ENCODE data around the gene MAP3K2. TPM values are rescaled to one million over a fixed set of nuclear protein-coding genes. Genes with fewer than 3 reads are reported as not detected.

The MAP3K2 gene
- total RNA-seq, 1 donor from 2014 or later = 62.2 TPM

DNA sequence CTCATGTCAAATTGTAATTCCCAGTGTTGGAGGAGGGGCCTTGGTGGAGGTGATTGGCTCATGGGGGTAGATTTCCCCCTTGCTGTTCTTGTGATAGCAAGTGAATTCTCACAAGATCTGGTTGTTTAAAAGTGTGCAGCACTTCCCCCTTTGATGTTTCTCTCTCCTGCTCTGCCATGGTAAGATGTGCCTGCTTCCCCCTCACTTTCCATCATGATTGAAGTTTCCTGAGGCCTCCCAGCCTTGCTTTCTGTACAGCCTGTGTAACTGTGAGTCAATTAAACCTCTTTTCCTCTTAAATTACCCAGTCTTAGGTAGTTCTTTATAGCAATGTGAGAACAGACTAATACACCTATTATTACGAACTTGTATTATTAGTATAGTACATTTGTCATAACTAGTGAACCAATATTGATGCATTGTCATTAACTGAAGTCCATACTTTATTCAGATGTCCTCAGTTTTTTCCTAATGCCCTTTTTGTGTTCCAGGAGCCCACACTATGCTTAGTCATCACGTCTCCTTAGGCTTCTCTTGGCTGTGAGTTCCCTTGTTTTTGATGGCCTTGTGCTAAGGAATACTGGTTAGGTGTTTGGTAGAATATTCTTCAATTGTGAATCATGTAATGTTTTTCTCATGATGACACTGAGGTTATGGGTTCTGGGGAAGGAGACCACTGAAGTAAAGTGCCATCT is 4.5 kb upstream of the MAP3K2 start:
- peak overlapping the region; percentile 94 for H3K27ac Mint-ChIP-seq (ENCODE audit: unreplicated experiment)
- peaks cover 5% of the 10 kb centered on the region for H3K36me3 Mint-ChIP-seq (ENCODE audit: low read depth, unreplicated experiment)
- peaks cover 36% of the 10 kb centered on the region for H3K4me1 Mint-ChIP-seq (ENCODE audit: low read depth, unreplicated experiment)
- Histone ChIP-seq H3K9ac (ENCODE audit: low read length) (no peak overlapping the region), H4K20me1 (ENCODE audit: insufficient read depth, low read length) (no peaks in the 10 kb centered on the region), H3K27me3 (ENCODE audit: insufficient read depth, low read length) (no peaks in the 10 kb centered on the region), H3K36me3 (ENCODE audit: insufficient read depth, low read length) (no peaks in the 10 kb centered on the region), H3K4me1 (ENCODE audit: insufficient read depth, low read length) (peaks cover 12% of the 10 kb centered on the region), H2AFZ (ENCODE audit: low read depth, low read length) (no peak overlapping the region), H3K4me3 (ENCODE audit: insufficient read depth, low read depth, low read length) (no peak overlapping the region), H3K9me3 (ENCODE audit: insufficient read depth, low read depth, low read length) (no peaks in the 10 kb centered on the region), H3K4me2 (ENCODE audit: low read length) (no peak overlapping the region), H3K27ac (ENCODE audit: low read depth, low read length) (peak overlapping the region; percentile 24), H3K79me2 (ENCODE audit: insufficient read depth, low read length) (peaks cover 3% of the 10 kb centered on the region)
- TF ChIP-seq, protein P1, sequence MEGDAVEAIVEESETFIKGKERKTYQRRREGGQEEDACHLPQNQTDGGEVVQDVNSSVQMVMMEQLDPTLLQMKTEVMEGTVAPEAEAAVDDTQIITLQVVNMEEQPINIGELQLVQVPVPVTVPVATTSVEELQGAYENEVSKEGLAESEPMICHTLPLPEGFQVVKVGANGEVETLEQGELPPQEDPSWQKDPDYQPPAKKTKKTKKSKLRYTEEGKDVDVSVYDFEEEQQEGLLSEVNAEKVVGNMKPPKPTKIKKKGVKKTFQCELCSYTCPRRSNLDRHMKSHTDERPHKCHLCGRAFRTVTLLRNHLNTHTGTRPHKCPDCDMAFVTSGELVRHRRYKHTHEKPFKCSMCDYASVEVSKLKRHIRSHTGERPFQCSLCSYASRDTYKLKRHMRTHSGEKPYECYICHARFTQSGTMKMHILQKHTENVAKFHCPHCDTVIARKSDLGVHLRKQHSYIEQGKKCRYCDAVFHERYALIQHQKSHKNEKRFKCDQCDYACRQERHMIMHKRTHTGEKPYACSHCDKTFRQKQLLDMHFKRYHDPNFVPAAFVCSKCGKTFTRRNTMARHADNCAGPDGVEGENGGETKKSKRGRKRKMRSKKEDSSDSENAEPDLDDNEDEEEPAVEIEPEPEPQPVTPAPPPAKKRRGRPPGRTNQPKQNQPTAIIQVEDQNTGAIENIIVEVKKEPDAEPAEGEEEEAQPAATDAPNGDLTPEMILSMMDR (IDR thresholded peaks at IDR 0.05; ENCODE audit: insufficient read depth, low read depth, low read length) = no peak
- TF ChIP-seq EZH2 (IDR thresholded peaks at IDR 0.05; ENCODE audit: insufficient read depth, low read length) = no peak
- H3K27me3 Mint-ChIP-seq (ENCODE audit: low read depth, unreplicated experiment) = no peaks in the 10 kb centered on the region
- H3K9me3 Mint-ChIP-seq (ENCODE audit: unreplicated experiment) = peaks cover 2% of the 10 kb centered on the region
- H3K4me3 Mint-ChIP-seq (ENCODE audit: unreplicated experiment) = peak overlapping the region; percentile 23
- FAIRE-seq (no peak), DNase-seq (ENCODE audit: low read depth) (peak; percentile 61)

DNA sequence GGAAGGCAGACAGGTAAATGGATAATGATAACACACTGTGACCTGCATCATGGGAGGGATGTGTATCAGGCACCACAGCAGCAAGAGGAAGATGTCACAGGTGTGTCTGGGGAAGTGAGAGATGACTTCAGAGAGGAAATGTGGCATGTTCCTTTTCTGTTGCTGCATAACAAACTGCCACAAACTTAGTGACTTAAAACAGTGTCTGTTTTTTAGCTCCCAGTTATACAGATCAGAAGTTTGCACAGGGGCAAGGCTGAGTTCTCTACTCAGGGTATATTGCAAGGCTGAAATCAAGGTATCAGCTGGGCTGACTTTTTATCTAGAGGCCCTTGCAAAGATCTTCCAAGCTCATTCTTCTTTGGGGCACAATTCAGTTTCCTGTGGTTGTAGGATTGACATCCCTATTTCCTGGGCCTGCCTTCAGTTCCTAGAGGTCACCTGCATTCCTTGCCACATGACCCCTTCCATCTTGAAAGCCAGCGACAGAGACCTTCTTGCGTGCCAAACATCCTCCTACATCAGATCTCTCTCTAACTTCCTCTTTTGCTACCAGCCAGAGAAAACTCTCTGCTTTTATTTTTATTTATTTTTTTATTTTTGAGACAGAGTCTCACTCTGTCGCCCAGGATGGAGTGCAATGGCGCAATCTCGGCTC is 2.1 kb upstream of the MAP3K2 start:
- peaks cover 41% of the 10 kb centered on the region for H3K4me1 Mint-ChIP-seq (ENCODE audit: low read depth, unreplicated experiment)
- FAIRE-seq (no peak), DNase-seq (ENCODE audit: low read depth) (no peak)
- H3K9me3 Mint-ChIP-seq (ENCODE audit: unreplicated experiment) = peaks cover 2% of the 10 kb centered on the region
- H3K9ac ChIP-seq (ENCODE audit: low read length) = no peak overlapping the region
- no peaks in the 10 kb centered on the region for H3K9me3 ChIP-seq (ENCODE audit: insufficient read depth, low read depth, low read length)
- no peaks in the 10 kb centered on the region for H3K27me3 ChIP-seq (ENCODE audit: insufficient read depth, low read length)
- TF ChIP-seq, protein P1 (IDR thresholded peaks at IDR 0.05; ENCODE audit: insufficient read depth, low read depth, low read length) = no peak
- TF ChIP-seq EZH2 (IDR thresholded peaks at IDR 0.05; ENCODE audit: insufficient read depth, low read length) = no peak
- H3K4me3 ChIP-seq (ENCODE audit: insufficient read depth, low read depth, low read length) = no peak overlapping the region
- no peaks in the 10 kb centered on the region for H3K36me3 ChIP-seq (ENCODE audit: insufficient read depth, low read length)
- H3K4me2 ChIP-seq (ENCODE audit: low read length) = no peak overlapping the region
- peaks cover 19% of the 10 kb centered on the region for H3K4me1 ChIP-seq (ENCODE audit: insufficient read depth, low read length)
- peaks cover 3% of the 10 kb centered on the region for H3K36me3 Mint-ChIP-seq (ENCODE audit: low read depth, unreplicated experiment)
- H3K4me3 Mint-ChIP-seq (ENCODE audit: unreplicated experiment) = no peak overlapping the region
- peak overlapping the region; percentile 67 for H3K27ac Mint-ChIP-seq (ENCODE audit: unreplicated experiment)
- H3K27ac ChIP-seq (ENCODE audit: low read depth, low read length) = no peak overlapping the region
- peaks cover 25% of the 10 kb centered on the region for H3K79me2 ChIP-seq (ENCODE audit: insufficient read depth, low read length)
- H3K27me3 Mint-ChIP-seq (ENCODE audit: low read depth, unreplicated experiment) = no peaks in the 10 kb centered on the region
- peaks cover 21% of the 10 kb centered on the region for H4K20me1 ChIP-seq (ENCODE audit: insufficient read depth, low read length)
- no peak overlapping the region for H2AFZ ChIP-seq (ENCODE audit: low read depth, low read length)
